OCI-LY7 (cell line): ENCODE measurements around the gene PSG3. TPM values are rescaled to one million over a fixed set of nuclear protein-coding genes. Genes with fewer than 3 reads are reported as not detected.
"Not testable (repeated sequence)": the region's sequence is repeated elsewhere in the genome, so short reads cannot be mapped to it uniquely, and the experiment has no call there.

Experiments
- Bru-seq: library from RNA; stranded (reverse); fragments of 400-500 nt; gene quantifications from one replicate; lab custom pipeline; 2021; lab: Mats Ljungman, UMichigan
- BruChase-seq, 2 experiments: library from RNA; stranded (reverse); fragments of 400-500 nt; gene quantifications; one replicate each; lab custom pipeline; 2021; lab: Mats Ljungman, UMichigan
- BruUV-seq: library from RNA; stranded (reverse); fragments of 400-500 nt; replicated peaks from 2 replicates; lab custom pipeline; 2021; lab: Mats Ljungman, UMichigan
- CTCF ChIA-PET: fragments of 300-600 bp; sonication (Branson Sonifier 250); formaldehyde crosslinking; loops from one replicate; lab custom pipeline; 2022; ENCODE audit warnings: antibody characterized with exemption; ENCODE audit not compliant: unreplicated experiment; lab: Charles Lee
- POLR2A ChIA-PET: fragments of 300-600 bp; sonication (Branson Sonifier 250); formaldehyde crosslinking; loops from one replicate; lab custom pipeline; 2022; ENCODE audit warnings: antibody characterized with exemption; lab: Charles Lee
- DNase-seq: peaks from one replicate; pipeline ENCODE4 v3.0.0-alpha.2; 2015; ENCODE audit warnings: low spot score
- H2AFZ ChIP-seq: fragments of 200-600 bp; sonication (generic), shearing (Covaris generic); 2 replicates; pipeline ENCODE4 v1.6.1; 2014; ENCODE audit warnings: mild to moderate bottlenecking, antibody characterized with exemption, low read length, moderate library complexity
- H3K27ac ChIP-seq: fragments of 200-600 bp; sonication (generic); 2 replicates; pipeline ENCODE4 v1.5.1; 2014; ENCODE audit warnings: mixed run types, low read depth, mild to moderate bottlenecking, moderate library complexity, low read length, inconsistent platforms; ENCODE audit not compliant: poor library complexity, severe bottlenecking
- H3K36me3 ChIP-seq: fragments of 200-600 bp; sonication (generic); 2 replicates; pipeline ENCODE4 v1.6.1; 2014; ENCODE audit warnings: mild to moderate bottlenecking, antibody characterized with exemption, low read length, moderate library complexity, mixed read lengths; ENCODE audit not compliant: insufficient read depth
- H3K4me1 ChIP-seq: fragments of 200-600 bp; sonication (generic); 2 replicates; pipeline ENCODE4 v1.5.1; 2014; ENCODE audit warnings: mild to moderate bottlenecking, low read length; ENCODE audit not compliant: insufficient read depth, poor library complexity, severe bottlenecking
- H3K4me2 ChIP-seq: fragments of 200-600 bp; sonication (generic); 2 replicates; pipeline ENCODE4 v1.6.1; 2014; ENCODE audit warnings: mild to moderate bottlenecking, low read length
- H3K4me3 ChIP-seq: fragments of 200-600 bp; sonication (generic); 2 replicates; pipeline ENCODE4 v1.5.1; 2014; ENCODE audit warnings: mild to moderate bottlenecking, low read depth, low read length; ENCODE audit not compliant: poor library complexity, severe bottlenecking
- H3K79me2 ChIP-seq: fragments of 200-600 bp; sonication (generic); 2 replicates; pipeline ENCODE4 v1.6.1; 2016; ENCODE audit warnings: low read depth, mild to moderate bottlenecking, low read length, moderate library complexity, mixed read lengths; ENCODE audit not compliant: insufficient read depth
- H3K9me2 ChIP-seq: fragments of 200-600 bp; sonication (generic); 2 replicates; pipeline ENCODE4 v1.6.1; 2016; ENCODE audit warnings: mild to moderate bottlenecking, low read length, mixed read lengths; ENCODE audit not compliant: insufficient read depth
- H3K9me3 ChIP-seq: fragments of 200-600 bp; sonication (generic); 2 replicates; pipeline ENCODE4 v1.6.1; 2014; ENCODE audit warnings: mild to moderate bottlenecking, mixed run types, low read length, mixed read lengths
- H4K20me1 ChIP-seq: fragments of 200-600 bp; sonication (generic); 2 replicates; pipeline ENCODE4 v1.6.1; 2014; ENCODE audit warnings: mild to moderate bottlenecking, antibody characterized with exemption, low read length, moderate library complexity, mixed read lengths; ENCODE audit not compliant: insufficient read depth
- CTCF ChIP-seq: fragments of 200-600 bp; sonication (generic); conservative IDR thresholded peaks from 2 replicates; pipeline ENCODE4 v1.5.1; 2014; ENCODE audit warnings: mild to moderate bottlenecking, antibody characterized with exemption, low read length, moderate library complexity, mixed read lengths
- intact Hi-C: fragments of 100-400 bp; cut with micrococcal nuclease; formaldehyde crosslinking; loops from one replicate; pipeline ENCODE4 v1.10.0; 2022; ENCODE audit not compliant: unreplicated experiment
- long read RNA-seq: library from polyadenylated mRNA; stranded (forward); transcript quantifications from one replicate; pipeline ENCODE4 v2.0.0, GENCODE V29; 2022
- total RNA-seq, 2 experiments: library from RNA; depleted of rRNA in 1 of 2; stranded (reverse); fragments of >200 nt in 1 of 2; shearing (Covaris generic) in 1 of 2; gene quantifications; 2 replicates each; pipeline ENCODE4 v1.2.3, GENCODE V29; 2014 to 2022

Gene PSG3
- total RNA-seq (2014; rRNA removed; shearing (Covaris generic)), result not detected in 2 replicates
- not detected in 2 replicates for total RNA-seq (2022)
- Bru-seq, nascent RNA, result not detected
- BruChase-seq, experiment 1, labeled RNA remaining after a 6-hour chase, result not detected
- not detected for BruChase-seq, experiment 2, labeled RNA remaining after a 2-hour chase
- long read RNA-seq, result 0 reads

GRCh38 chr19:42740381-42740780, at the start of gene PSG3:
Gene PSG3 (minus strand): TSS chr19:42740481. CDS start chr19:42740384, 97 bp downstream.
- DNase-seq, H4K20me1 ChIP-seq, BruUV-seq, H3K36me3 ChIP-seq, H2AFZ ChIP-seq, CTCF ChIA-PET, POLR2A ChIA-PET, H3K9me2 ChIP-seq, H3K4me2 ChIP-seq, H3K9me3 ChIP-seq, H3K4me1 ChIP-seq, H3K4me3 ChIP-seq, intact Hi-C loops, H3K27ac ChIP-seq, H3K79me2 ChIP-seq: not testable (repeated sequence)

GRCh38 chr19:42788766-42789165, 48.5 kb upstream of the PSG3 start:
- intact Hi-C loops, CTCF ChIA-PET, H3K4me1 ChIP-seq, BruUV-seq, H2AFZ ChIP-seq, H3K9me2 ChIP-seq, POLR2A ChIA-PET, H3K4me3 ChIP-seq, H3K9me3 ChIP-seq, H3K79me2 ChIP-seq, H3K27ac ChIP-seq, H3K4me2 ChIP-seq, DNase-seq, H3K36me3 ChIP-seq, H4K20me1 ChIP-seq: not testable (repeated sequence)

GRCh38 chr19:42787766-42788165, 47.5 kb upstream of the PSG3 start:
- H3K4me3 ChIP-seq, H4K20me1 ChIP-seq, H3K9me3 ChIP-seq, H3K4me2 ChIP-seq, H3K36me3 ChIP-seq, BruUV-seq, H3K27ac ChIP-seq, H3K79me2 ChIP-seq, DNase-seq, intact Hi-C loops, CTCF ChIA-PET, H3K4me1 ChIP-seq, H3K9me2 ChIP-seq, H2AFZ ChIP-seq, POLR2A ChIA-PET: not testable (repeated sequence)

GRCh38 chr19:42776750-42777612, 36.7 kb upstream of the PSG3 start:
- H3K4me2 ChIP-seq, H3K36me3 ChIP-seq, H3K79me2 ChIP-seq, H2AFZ ChIP-seq, H3K9me2 ChIP-seq, H3K4me1 ChIP-seq, H3K27ac ChIP-seq, CTCF ChIA-PET, H4K20me1 ChIP-seq, H3K4me3 ChIP-seq, POLR2A ChIA-PET, intact Hi-C loops, BruUV-seq, H3K9me3 ChIP-seq: not testable (repeated sequence)
- DNase-seq, result peak; percentile 24
- TF ChIP-seq CTCF, result peak; percentile 76

GRCh38 chr19:42774510-42775158, 34.4 kb upstream of the PSG3 start:
- H3K4me1 ChIP-seq, H3K4me3 ChIP-seq, H3K27ac ChIP-seq, CTCF ChIA-PET, H2AFZ ChIP-seq, H3K9me2 ChIP-seq, H3K4me2 ChIP-seq, H3K9me3 ChIP-seq, BruUV-seq, DNase-seq, H3K36me3 ChIP-seq, H3K79me2 ChIP-seq, H4K20me1 ChIP-seq, intact Hi-C loops, POLR2A ChIA-PET: not testable (repeated sequence)
